Activated CD4-positive, CD25-positive, alpha-beta regulatory T cell (primary cell): ENCODE data around the gene BAIAP2L1.
"Not testable (repeated sequence)": the region's sequence is repeated elsewhere in the genome, so short reads cannot be mapped to it uniquely, and the experiment has no call there.

Experiments used
- DNase-seq, 4 experiments: peaks; one replicate each; lab custom pipeline; 2025; lab: John Stamatoyannopoulos, UW

Gene BAIAP2L1

GRCh38 chr7:98399462-98399861 lies 1.4 kb downstream of the BAIAP2L1 start:
- DNase-seq: no peak

GRCh38 chr7:98398567-98399372 lies 2.1 kb downstream of the BAIAP2L1 start:
- no peak for DNase-seq

- no peak for DNase-seq
Measured at GRCh38 chr7:98396768-98397167, 4.1 kb downstream of the BAIAP2L1 start.

- DNase-seq: no peak
Measured at GRCh38 chr7:98395951-98396350, 4.9 kb downstream of the BAIAP2L1 start.

- no peak for DNase-seq
Measured at GRCh38 chr7:98395481-98395880, 5.4 kb downstream of the BAIAP2L1 start.

GRCh38 chr7:98394377-98394836 lies 6.5 kb downstream of the BAIAP2L1 start:
- DNase-seq: no peak

- DNase-seq: no peak
Measured at GRCh38 chr7:98387544-98388226, 13.2 kb downstream of the BAIAP2L1 start.

- DNase-seq: no peak
Measured at GRCh38 chr7:98387131-98387530, 13.8 kb downstream of the BAIAP2L1 start.

GRCh38 chr7:98385532-98385931 lies 15.4 kb downstream of the BAIAP2L1 start:
- DNase-seq: not testable (repeated sequence)

- no peak for DNase-seq
Measured at GRCh38 chr7:98378210-98378819, 22.6 kb downstream of the BAIAP2L1 start.

- DNase-seq: no peak
Measured at GRCh38 chr7:98376711-98377110, 24.2 kb downstream of the BAIAP2L1 start.

- DNase-seq: no peak
Measured at GRCh38 chr7:98375664-98376063, 25.2 kb downstream of the BAIAP2L1 start.

GRCh38 chr7:98374285-98374680 lies 26.6 kb downstream of the BAIAP2L1 start:
- DNase-seq: no peak

GRCh38 chr7:98372993-98373392 lies 27.9 kb downstream of the BAIAP2L1 start:
- DNase-seq: no peak

GRCh38 chr7:98369726-98370125 lies 31.2 kb downstream of the BAIAP2L1 start:
- DNase-seq: no peak

- no peak for DNase-seq
Measured at GRCh38 chr7:98368716-98369115, 32.2 kb downstream of the BAIAP2L1 start.

- no peak for DNase-seq
Measured at GRCh38 chr7:98366562-98366938, 34.3 kb downstream of the BAIAP2L1 start.

- no peak for DNase-seq
Measured at GRCh38 chr7:98365863-98366561, 34.9 kb downstream of the BAIAP2L1 start.

- no peak for DNase-seq
Measured at GRCh38 chr7:98364220-98364619, 36.7 kb downstream of the BAIAP2L1 start.

- no peak for DNase-seq
Measured at GRCh38 chr7:98362517-98362916, 38.4 kb downstream of the BAIAP2L1 start.

GRCh38 chr7:98360221-98361130 lies 40.4 kb downstream of the BAIAP2L1 start:
- no peak for DNase-seq
